DOHH2 (cell line): ENCODE measurements around the gene DCST2.

Experiments
- H3F3A ChIP-seq: fragments of 200-600 bp; sonication (generic), shearing (Covaris generic); 2 replicates; pipeline ENCODE4 v1.6.0; 2016; ENCODE audit warnings: antibody characterized with exemption, mild to moderate bottlenecking; ENCODE audit not compliant: control insufficient read depth, insufficient read depth
- H3K27ac ChIP-seq: fragments of 200-600 bp; sonication (generic); 2 replicates; pipeline ENCODE4 v1.5.1; 2014; ENCODE audit warnings: low read depth, mild to moderate bottlenecking, low read length, moderate library complexity
- H3K27me3 ChIP-seq: fragments of 200-600 bp; sonication (generic); 2 replicates; pipeline ENCODE4 v1.6.1; 2014; ENCODE audit warnings: mild to moderate bottlenecking, low read length, mixed read lengths; ENCODE audit not compliant: control insufficient read depth
- H3K36me3 ChIP-seq: fragments of 200-600 bp; sonication (generic); 2 replicates; pipeline ENCODE4 v1.6.1; 2014; ENCODE audit warnings: mild to moderate bottlenecking, low read length, moderate library complexity, mixed read lengths; ENCODE audit not compliant: control insufficient read depth
- H3K4me1 ChIP-seq: fragments of 200-600 bp; sonication (generic); 2 replicates; pipeline ENCODE4 v1.6.1; 2014; ENCODE audit warnings: mild to moderate bottlenecking, low read length, mixed read lengths; ENCODE audit not compliant: control insufficient read depth
- H3K4me2 ChIP-seq: fragments of 200-600 bp; sonication (generic); 2 replicates; pipeline ENCODE4 v1.6.0; 2014; ENCODE audit warnings: mild to moderate bottlenecking, low read length, moderate library complexity
- H3K4me3 ChIP-seq: fragments of 200-600 bp; sonication (generic); 2 replicates; pipeline ENCODE4 v1.5.1; 2014; ENCODE audit warnings: mild to moderate bottlenecking, low read length, mixed read lengths
- H3K79me2 ChIP-seq: fragments of 200-600 bp; sonication (generic); 2 replicates; pipeline ENCODE4 v1.6.1; 2014; ENCODE audit warnings: mild to moderate bottlenecking, low read length, mixed read lengths; ENCODE audit not compliant: control insufficient read depth
- H3K9me2 ChIP-seq: fragments of 200-600 bp; sonication (generic); replicated peaks from 2 replicates; pipeline ENCODE4 v1.6.1; 2014; ENCODE audit warnings: mild to moderate bottlenecking, low read length, mixed read lengths; ENCODE audit not compliant: control insufficient read depth
- H3K9me3 ChIP-seq: fragments of 200-600 bp; sonication (generic); 2 replicates; pipeline ENCODE4 v1.6.1; 2014; ENCODE audit warnings: antibody characterized with exemption, low read length, mixed read lengths; ENCODE audit not compliant: control insufficient read depth, insufficient read depth
- H4K20me1 ChIP-seq: fragments of 200-600 bp; sonication (generic); 2 replicates; pipeline ENCODE4 v1.6.0; 2014; ENCODE audit warnings: low read depth, mild to moderate bottlenecking, antibody characterized with exemption, low read length, moderate library complexity; ENCODE audit not compliant: control insufficient read depth, insufficient read depth
- EZH2phosphoT487 ChIP-seq: fragments of 200-600 bp; sonication (generic); IDR thresholded peaks from 2 replicates; pipeline ENCODE4 v1.6.1; 2017; ENCODE audit warnings: borderline replicate concordance, mild to moderate bottlenecking, antibody characterized with exemption, low read length, moderate library complexity, mixed read lengths
- TF ChIP-seq, protein P1 (sequence below): fragments of 200-600 bp; sonication (generic); IDR thresholded peaks from one replicate; pipeline ENCODE4 v1.5.1; 2014; ENCODE audit warnings: antibody characterized with exemption, mild to moderate bottlenecking, low read depth, low read length; ENCODE audit not compliant: poor library complexity, severe bottlenecking

Gene DCST2

DNA sequence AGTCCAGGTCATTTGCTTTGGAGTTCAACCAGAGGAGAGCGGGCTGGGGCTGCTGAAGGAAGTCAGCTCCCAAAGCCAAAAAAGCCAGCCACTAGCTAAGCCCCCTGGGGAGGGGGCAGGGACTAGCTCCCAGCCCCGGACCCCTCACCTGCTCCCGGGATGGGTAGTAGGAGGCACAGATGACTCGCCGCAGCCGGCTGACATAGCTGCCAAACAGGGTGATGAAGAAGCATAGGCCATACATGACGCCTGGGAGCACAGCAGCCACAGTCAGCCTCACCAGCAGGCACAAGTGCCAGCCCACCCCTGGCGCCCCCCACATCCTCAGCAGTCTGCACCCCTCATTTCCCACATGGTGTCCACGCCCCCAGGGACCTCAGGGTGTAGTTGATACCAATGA lies 7.4 kb downstream of the DCST2 start:
- Histone ChIP-seq H3F3A (no peaks in the 10 kb centered on the region), H3K27me3 (peaks cover 16% of the 10 kb centered on the region), H3K36me3 (no peaks in the 10 kb centered on the region), H3K9me2 (no peaks in the 10 kb centered on the region), H3K4me3 (no peak overlapping the region), H3K9me3 (no peaks in the 10 kb centered on the region), H3K79me2 (no peaks in the 10 kb centered on the region), H3K27ac (no peak overlapping the region), H4K20me1 (no peaks in the 10 kb centered on the region), H3K4me1 (no peaks in the 10 kb centered on the region), H3K4me2 (no peak overlapping the region)
- no peak for TF ChIP-seq EZH2phosphoT487
- TF ChIP-seq, protein P1, sequence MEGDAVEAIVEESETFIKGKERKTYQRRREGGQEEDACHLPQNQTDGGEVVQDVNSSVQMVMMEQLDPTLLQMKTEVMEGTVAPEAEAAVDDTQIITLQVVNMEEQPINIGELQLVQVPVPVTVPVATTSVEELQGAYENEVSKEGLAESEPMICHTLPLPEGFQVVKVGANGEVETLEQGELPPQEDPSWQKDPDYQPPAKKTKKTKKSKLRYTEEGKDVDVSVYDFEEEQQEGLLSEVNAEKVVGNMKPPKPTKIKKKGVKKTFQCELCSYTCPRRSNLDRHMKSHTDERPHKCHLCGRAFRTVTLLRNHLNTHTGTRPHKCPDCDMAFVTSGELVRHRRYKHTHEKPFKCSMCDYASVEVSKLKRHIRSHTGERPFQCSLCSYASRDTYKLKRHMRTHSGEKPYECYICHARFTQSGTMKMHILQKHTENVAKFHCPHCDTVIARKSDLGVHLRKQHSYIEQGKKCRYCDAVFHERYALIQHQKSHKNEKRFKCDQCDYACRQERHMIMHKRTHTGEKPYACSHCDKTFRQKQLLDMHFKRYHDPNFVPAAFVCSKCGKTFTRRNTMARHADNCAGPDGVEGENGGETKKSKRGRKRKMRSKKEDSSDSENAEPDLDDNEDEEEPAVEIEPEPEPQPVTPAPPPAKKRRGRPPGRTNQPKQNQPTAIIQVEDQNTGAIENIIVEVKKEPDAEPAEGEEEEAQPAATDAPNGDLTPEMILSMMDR = no peak

GRCh38 chr1:155024315-155024714 lies 9.3 kb downstream of the DCST2 start:
- no peaks in the 10 kb centered on the region for H3K9me3 ChIP-seq

DNA sequence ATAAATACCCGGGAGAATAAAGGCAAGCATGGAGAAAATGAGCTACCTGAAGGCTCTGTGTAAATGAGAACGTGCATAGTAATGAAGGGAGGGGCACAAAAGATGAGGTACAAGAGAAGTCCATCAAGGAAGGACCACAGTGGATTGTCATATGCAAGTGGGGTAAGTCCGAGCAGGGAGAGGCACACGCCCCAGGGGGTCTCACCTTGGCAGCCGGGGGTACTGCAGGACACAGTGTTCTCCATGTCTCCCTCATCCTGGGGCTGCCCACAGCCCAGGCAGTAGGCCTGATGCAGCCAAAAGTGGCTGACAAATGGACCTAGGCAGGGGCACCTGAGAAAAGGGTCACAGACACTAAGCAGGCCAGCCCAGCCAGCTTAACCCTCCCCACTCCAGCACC lies 10.0 kb downstream of the DCST2 start:
- TF ChIP-seq, protein P1 = no peak
- TF ChIP-seq EZH2phosphoT487 = no peak

More at GRCh38 chr1:155024315-155024714, 9.3 kb downstream of the DCST2 start:
- no peaks in the 10 kb centered on the region for H4K20me1 ChIP-seq
- H3K9me2 ChIP-seq = no peaks in the 10 kb centered on the region
- H3K27ac ChIP-seq = no peak overlapping the region
- H3K4me3 ChIP-seq = no peak overlapping the region
- H3K79me2 ChIP-seq = no peaks in the 10 kb centered on the region
- no peaks in the 10 kb centered on the region for H3K4me1 ChIP-seq
- TF ChIP-seq, protein P1 = no peak
- no peak for TF ChIP-seq EZH2phosphoT487
- no peaks in the 10 kb centered on the region for H3K36me3 ChIP-seq
- no peaks in the 10 kb centered on the region for H3F3A ChIP-seq
- no peak overlapping the region for H3K4me2 ChIP-seq
- H3K27me3 ChIP-seq = peaks cover 13% of the 10 kb centered on the region

GRCh38 chr1:155022927-155023236 lies 10.7 kb downstream of the DCST2 start:
- no peak overlapping the region for H3K27ac ChIP-seq
- H3K4me2 ChIP-seq = no peak overlapping the region
- no peaks in the 10 kb centered on the region for H3K9me3 ChIP-seq
- H4K20me1 ChIP-seq = no peaks in the 10 kb centered on the region
- no peak for TF ChIP-seq EZH2phosphoT487
- TF ChIP-seq, protein P1 = no peak
- H3K4me1 ChIP-seq = peaks cover 10% of the 10 kb centered on the region
- H3K4me3 ChIP-seq = no peak overlapping the region
- H3K79me2 ChIP-seq = no peaks in the 10 kb centered on the region
- H3K9me2 ChIP-seq = no peaks in the 10 kb centered on the region
- no peaks in the 10 kb centered on the region for H3F3A ChIP-seq
- H3K36me3 ChIP-seq = no peaks in the 10 kb centered on the region
- H3K27me3 ChIP-seq = peaks cover 13% of the 10 kb centered on the region

More for the DNA sequence above, 10.0 kb downstream of the DCST2 start:
- Histone ChIP-seq H3F3A (no peaks in the 10 kb centered on the region), H3K27me3 (peaks cover 13% of the 10 kb centered on the region), H3K27ac (no peak overlapping the region), H3K79me2 (no peaks in the 10 kb centered on the region), H3K36me3 (no peaks in the 10 kb centered on the region), H3K4me1 (peaks cover 2% of the 10 kb centered on the region), H3K4me2 (no peak overlapping the region), H4K20me1 (no peaks in the 10 kb centered on the region), H3K4me3 (no peak overlapping the region), H3K9me2 (no peaks in the 10 kb centered on the region), H3K9me3 (no peaks in the 10 kb centered on the region)
